Liver (tissue), 9 donors: Measurements from ENCODE around the gene ANKFY1. TPM values are rescaled to one million over a fixed set of nuclear protein-coding genes. Genes with fewer than 3 reads are reported as not detected.
A peak's percentile ranks its signal among the peaks of the same experiment; 100 is the strongest.
"Not testable (repeated sequence)": the region's sequence is repeated elsewhere in the genome, so short reads cannot be mapped to it uniquely, and the experiment has no call there.

ENCODE experiments used
- DNase-seq: peaks from one replicate; pipeline ENCODE4 v3.0.0-alpha.2; 2017; ENCODE audit warnings: low spot score
- H3K27ac ChIP-seq, 2 donors: one replicate each; pipeline ENCODE4 v1.7.0; 2013; ENCODE audit warnings: inconsistent platforms in 2 of 2, low read length in 2 of 2, control low read depth in 1 of 2, low read depth in 1 of 2, mild to moderate bottlenecking in 1 of 2
- H3K27me3 ChIP-seq, 4 donors: one replicate each; pipeline versions ENCODE4 v1.6.1 to v1.7.0; 2013; ENCODE audit warnings: low read length in 3 of 4, inconsistent platforms in 1 of 4, mild to moderate bottlenecking in 1 of 4, moderate library complexity in 1 of 4; ENCODE audit not compliant: control insufficient read depth in 4 of 4, insufficient read depth in 4 of 4
- H3K36me3 ChIP-seq, 4 donors: one replicate each; pipeline versions ENCODE4 v1.6.1 to v1.7.0; 2013; ENCODE audit warnings: low read length in 3 of 4, mild to moderate bottlenecking in 3 of 4, low read depth in 1 of 4, moderate library complexity in 1 of 4; ENCODE audit not compliant: control insufficient read depth in 4 of 4, insufficient read depth in 3 of 4
- H3K4me1 ChIP-seq, 4 donors: one replicate each; pipeline versions ENCODE4 v1.6.1 to v1.7.0; 2013; ENCODE audit warnings: low read length in 3 of 4, mild to moderate bottlenecking in 3 of 4, moderate library complexity in 1 of 4; ENCODE audit not compliant: control insufficient read depth in 4 of 4, insufficient read depth in 4 of 4
- H3K4me3 ChIP-seq, 3 donors: one replicate each; pipeline versions ENCODE4 v1.6.1 to v1.7.0; 2013; ENCODE audit warnings: low read length in 3 of 3, control low read depth in 1 of 3, low read depth in 1 of 3, mild to moderate bottlenecking in 1 of 3
- H3K9ac ChIP-seq, 2 donors: one replicate each; pipeline ENCODE4 v1.7.0; 2013; ENCODE audit warnings: low read length in 2 of 2, mild to moderate bottlenecking in 2 of 2, moderate library complexity in 2 of 2, control low read depth in 1 of 2, low read depth in 1 of 2
- H3K9me3 ChIP-seq, 4 donors: one replicate each; pipeline versions ENCODE4 v1.6.1 to v1.7.0; 2013; ENCODE audit warnings: low read length in 3 of 4; ENCODE audit not compliant: control insufficient read depth in 4 of 4
- ATF3 ChIP-seq: IDR thresholded peaks from 2 replicates; pipeline ENCODE4 v1.6.1; 2016; ENCODE audit warnings: antibody characterized with exemption
- FOXA1 ChIP-seq: IDR thresholded peaks from 2 replicates; pipeline ENCODE4 v1.6.1; 2016; ENCODE audit warnings: antibody characterized with exemption
- GABPA ChIP-seq, 2 donors: IDR thresholded peaks in 1 of 2; conservative IDR thresholded peaks in 1 of 2; 2 replicates each; pipeline ENCODE4 v1.6.1; 2016; ENCODE audit warnings: antibody characterized with exemption in 2 of 2, mild to moderate bottlenecking in 1 of 2, moderate library complexity in 1 of 2
- HNF4A ChIP-seq, 2 donors: conservative IDR thresholded peaks; 2 replicates each; pipeline ENCODE4 v1.6.1; 2016; ENCODE audit warnings: antibody characterized with exemption in 2 of 2, mild to moderate bottlenecking in 2 of 2
- JUND ChIP-seq, 2 donors: IDR thresholded peaks; 2 replicates each; pipeline ENCODE4 v1.6.1; 2016; ENCODE audit warnings: antibody characterized with exemption in 2 of 2
- RAD21 ChIP-seq, 2 donors: IDR thresholded peaks; 2 replicates each; pipeline ENCODE4 v1.6.1; 2016; ENCODE audit warnings: antibody characterized with exemption in 2 of 2, mild to moderate bottlenecking in 2 of 2
- TAF1 ChIP-seq: conservative IDR thresholded peaks from 2 replicates; pipeline ENCODE4 v1.6.1; 2016; ENCODE audit warnings: antibody characterized with exemption, mild to moderate bottlenecking
- YY1 ChIP-seq: IDR thresholded peaks from 2 replicates; pipeline ENCODE4 v1.6.1; 2016; ENCODE audit warnings: antibody characterized with exemption, mild to moderate bottlenecking
- WGBS: extraction: QIAGEN DNeasy Blood & Tissue Kit; methylation state at CpG from one replicate; pipeline ENCODE4 v1.1.7; 2013; 5-methylcytosine and 5-hydroxymethylcytosine counted together
- polyA plus RNA-seq, 2 donors: library from polyadenylated mRNA; stranded (reverse) in 1 of 2; unstranded in 1 of 2; fragments of 200-250 nt in 1 of 2; fragments of >200 nt in 1 of 2; fragmentation: Nextera tagmentation in 1 of 2; extraction: Ambion mirVana in 1 of 2; gene quantifications; one replicate each; pipeline versions ENCODE4 v1.2.1 to v1.2.3, GENCODE V29; 2013 to 2015
- total RNA-seq, 2 donors: library from RNA; depleted of rRNA; stranded (reverse); fragments of >200 nt; gene quantifications; one replicate each; pipeline ENCODE4 v1.2.3, GENCODE V29; 2014
- TF ChIP-seq, protein P1 (sequence below): IDR thresholded peaks from 2 replicates; pipeline ENCODE4 v1.6.1; 2016; ENCODE audit warnings: antibody characterized with exemption
- donor health status: healthy.
- donor health status: healthy.
- donor health status: healthy.
- donor health status: healthy.
- donor health status: healthy.

The ANKFY1 gene
- total and polyA plus RNA-seq, 4 donors: 6.8 to 38.6 (median 21.9) TPM

GRCh38 chr17:4143563-4144421 lies 120.0 kb downstream of the ANKFY1 start:
- H3K36me3 ChIP-seq: no peaks in the 10 kb centered on the region
- whole genome bisulfite sequencing: 1% methylated on average over 69 of the region's 69 CpGs
- no peaks in the 10 kb centered on the region for H3K9me3 ChIP-seq
- peak overlapping the region; percentile 98 to 99 for H3K27ac ChIP-seq
- H3K4me3 ChIP-seq: peak overlapping the region; percentile 61 to 98 (median 94)
- peak; percentile 89 for DNase-seq
- peaks cover 7 to 46% (median 35%) of the 10 kb centered on the region in 4 donors for H3K4me1 ChIP-seq
- no peaks in the 10 kb centered on the region for H3K27me3 ChIP-seq
- peak overlapping the region; percentile 89 to 93 for H3K9ac ChIP-seq
- TF ChIP-seq GABPA (IDR thresholded peaks at IDR 0.05 in 1 of 2, conservative IDR thresholded peaks at IDR 0.05 in 1 of 2): no peak
- peak; percentile 98 for TF ChIP-seq YY1
- peak; percentile 45 to 64 for TF ChIP-seq JUND (IDR thresholded peaks at IDR 0.05)
- peak; percentile 8 for TF ChIP-seq ATF3

DNA sequence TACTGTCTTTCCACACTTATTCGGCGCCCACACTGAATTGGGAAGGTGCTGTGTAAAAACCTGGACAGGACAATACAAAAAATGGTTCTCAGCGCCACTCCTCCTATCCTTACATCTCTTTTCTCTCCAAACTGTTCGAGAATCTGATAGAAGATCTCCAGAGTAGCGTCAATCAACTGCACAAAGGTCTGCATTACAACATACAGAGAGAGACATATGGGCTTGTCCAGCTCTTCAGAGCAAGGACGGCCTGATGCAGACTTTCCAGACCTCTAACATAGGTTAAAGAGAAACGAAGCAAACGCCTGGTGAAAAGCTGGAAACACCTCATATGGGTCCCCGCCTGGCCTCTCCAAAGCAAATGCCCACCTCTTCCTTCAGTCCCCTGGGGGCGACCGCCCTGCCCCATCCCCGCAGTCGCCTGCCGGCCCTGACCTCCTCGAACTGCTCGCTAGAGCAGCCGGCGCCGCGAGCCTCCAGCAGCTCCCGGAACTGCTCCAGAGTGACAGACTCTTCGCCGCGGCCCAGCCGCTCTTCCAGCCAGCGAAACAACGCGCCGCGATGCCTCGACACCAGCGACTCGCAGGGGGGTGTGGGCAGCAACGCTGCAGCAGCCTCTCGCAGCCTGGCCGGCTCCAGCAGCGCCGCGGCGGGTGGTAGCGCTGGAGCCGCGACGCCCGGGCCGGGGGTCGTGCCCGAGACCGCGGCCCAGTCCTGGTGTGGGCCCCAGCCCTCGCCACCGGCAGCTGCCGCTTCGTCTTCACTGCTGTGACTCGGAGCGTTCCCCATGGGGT lies 121.5 kb downstream of the ANKFY1 start:
- H3K4me1 ChIP-seq: peaks cover 6 to 50% (median 45%) of the 10 kb centered on the region in 4 donors
- H3K9ac ChIP-seq: peak overlapping the region; percentile 83 to 93
- H3K27me3 ChIP-seq: no peaks in the 10 kb centered on the region
- H3K36me3 ChIP-seq: no peaks in the 10 kb centered on the region
- TF ChIP-seq, protein P1, sequence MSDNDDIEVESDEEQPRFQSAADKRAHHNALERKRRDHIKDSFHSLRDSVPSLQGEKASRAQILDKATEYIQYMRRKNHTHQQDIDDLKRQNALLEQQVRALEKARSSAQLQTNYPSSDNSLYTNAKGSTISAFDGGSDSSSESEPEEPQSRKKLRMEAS: no peak
- TF ChIP-seq TAF1 (no peak), RAD21 (IDR thresholded peaks at IDR 0.05) (no peak), ATF3 (no peak)
- DNase-seq: peak; percentile 52
- H3K4me3 ChIP-seq: peak overlapping the region; percentile 87 to 96 (median 95)
- 2% methylated on average over 56 of the region's 56 CpGs for WGBS
- peak overlapping the region; percentile 98 to 99 for H3K27ac ChIP-seq
- no peaks in the 10 kb centered on the region for H3K9me3 ChIP-seq

GRCh38 chr17:4140125-4140524 lies 123.7 kb downstream of the ANKFY1 start:
- Histone ChIP-seq H3K36me3 (no peaks in the 10 kb centered on the region), H3K4me1 (peaks cover 5 to 53% (median 48%) of the 10 kb centered on the region in 4 donors), H3K27me3 (no peaks in the 10 kb centered on the region), H3K9me3 (no peaks in the 10 kb centered on the region), H3K27ac (no peak overlapping the region), H3K9ac (no peak overlapping the region), H3K4me3 (no peak overlapping the region)
- 46% methylated on average over 2 of the region's 2 CpGs for WGBS
- no peak for DNase-seq
- peak; percentile 58 to 63 for TF ChIP-seq HNF4A (conservative IDR thresholded peaks at IDR 0.05)
- TF ChIP-seq FOXA1: no peak
- no peak for TF ChIP-seq GABPA (IDR thresholded peaks at IDR 0.05 in 1 of 2, conservative IDR thresholded peaks at IDR 0.05 in 1 of 2)

- H3K27ac ChIP-seq, H3K9ac ChIP-seq, H3K4me3 ChIP-seq, H3K36me3 ChIP-seq, H3K27me3 ChIP-seq, DNase-seq, H3K9me3 ChIP-seq: not testable (repeated sequence)
- WGBS: 84% methylated on average over 9 of the region's 9 CpGs
- H3K4me1 ChIP-seq: peaks cover 5 to 51% (median 43%) of the 10 kb centered on the region in 4 donors
Observed at GRCh38 chr17:4138906-4139526, 124.8 kb downstream of the ANKFY1 start.
